Kidney glomerular epithelial cell (primary cell): ENCODE measurements around the gene CELA2B.
"Not testable (repeated sequence)": the region's sequence is repeated elsewhere in the genome, so short reads cannot be mapped to it uniquely, and the experiment has no call there.

ENCODE experiments used
- DNase-seq: peaks from one replicate; lab custom pipeline; 2025; lab: John Stamatoyannopoulos, UW

The CELA2B gene

DNA sequence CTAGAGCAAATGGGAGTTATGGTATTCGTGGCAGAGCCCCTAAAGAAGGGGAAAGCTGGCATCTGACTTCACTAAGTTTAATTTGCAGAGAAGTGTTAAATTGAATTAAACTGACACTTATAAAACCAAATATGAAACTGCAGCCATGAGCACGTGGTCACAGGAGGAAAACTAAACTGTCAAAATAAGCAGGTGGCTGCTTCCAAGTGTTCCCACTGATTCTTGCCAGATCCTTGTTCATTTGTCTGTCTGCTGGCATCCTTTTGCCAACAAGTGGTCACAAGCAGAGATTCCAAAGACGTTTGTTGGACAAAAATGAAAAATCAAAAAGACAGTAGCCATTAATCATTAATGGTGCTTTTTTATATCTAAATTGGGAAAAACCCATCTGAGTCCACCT is 6.5 kb upstream of the CELA2B start:
- DNase-seq = no peak

DNA sequence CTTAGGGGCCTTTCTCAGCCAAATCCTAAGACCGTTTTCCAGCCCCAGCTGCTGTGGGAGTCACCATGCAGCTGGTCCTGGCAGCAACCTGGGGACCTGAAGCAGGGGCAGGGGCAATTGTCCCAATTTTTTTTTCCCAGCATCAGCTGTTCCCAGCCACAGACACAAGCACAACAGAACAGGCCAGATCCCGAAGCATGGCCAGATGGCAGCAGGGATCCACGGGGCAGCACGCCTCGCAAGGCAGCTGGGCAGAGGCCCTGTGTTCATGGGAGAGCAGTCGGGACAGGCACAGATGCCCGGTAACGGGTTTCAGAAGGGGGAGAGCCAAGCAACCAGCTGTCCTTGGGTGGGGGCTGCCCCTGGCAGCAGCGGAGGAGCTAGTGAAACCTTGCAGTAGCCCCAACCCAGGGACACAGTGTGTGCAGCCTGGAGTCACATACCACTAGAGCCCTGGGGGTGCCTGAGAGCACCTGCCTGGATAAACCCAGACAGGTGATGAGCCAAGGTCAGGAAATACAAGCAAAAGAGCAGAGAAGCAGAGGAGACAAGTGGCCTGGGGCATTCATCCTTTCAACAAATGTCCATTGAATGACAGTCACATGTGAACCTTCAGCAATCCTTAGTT is 6.0 kb upstream of the CELA2B start:
- not testable (repeated sequence) for DNase-seq

DNA sequence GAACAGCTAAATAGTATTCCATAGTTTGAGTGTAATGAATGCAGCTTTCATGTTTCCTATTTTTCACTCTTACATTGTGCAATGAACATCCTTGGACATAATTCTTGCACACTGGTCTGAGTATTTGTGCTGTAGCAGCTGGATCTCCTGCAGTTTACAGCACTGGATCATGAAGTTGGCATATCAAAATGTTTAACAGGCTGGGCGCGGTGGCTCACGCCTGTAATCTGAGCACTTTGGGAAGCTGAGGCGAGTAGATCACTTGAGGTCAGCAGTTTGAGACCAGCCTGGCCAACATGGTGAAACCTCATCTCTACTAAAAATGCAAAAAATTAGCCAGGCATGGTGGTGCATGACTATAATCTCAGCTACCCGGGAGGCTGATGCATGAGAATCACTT is 4.8 kb upstream of the CELA2B start:
- DNase-seq = not testable (repeated sequence)

DNA sequence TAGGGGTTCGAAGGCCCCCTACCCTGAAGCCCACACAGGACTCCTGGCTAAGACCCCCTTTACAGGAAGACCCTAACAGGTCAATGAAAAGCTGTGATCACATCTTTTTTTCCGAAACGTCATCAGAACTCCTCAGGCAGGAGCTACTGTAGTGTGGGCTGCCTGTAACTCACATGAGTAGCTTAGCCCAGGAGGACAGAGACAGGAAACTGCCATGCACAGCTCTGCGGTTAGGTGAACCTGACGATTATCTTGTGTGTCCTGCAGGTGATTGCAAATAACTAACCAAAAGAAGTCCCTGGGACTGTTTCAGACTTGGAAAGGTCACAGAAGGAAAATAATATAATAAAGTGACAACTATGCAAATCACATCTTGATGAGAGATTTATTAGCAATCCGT is 4.2 kb upstream of the CELA2B start:
- not testable (repeated sequence) for DNase-seq

DNA sequence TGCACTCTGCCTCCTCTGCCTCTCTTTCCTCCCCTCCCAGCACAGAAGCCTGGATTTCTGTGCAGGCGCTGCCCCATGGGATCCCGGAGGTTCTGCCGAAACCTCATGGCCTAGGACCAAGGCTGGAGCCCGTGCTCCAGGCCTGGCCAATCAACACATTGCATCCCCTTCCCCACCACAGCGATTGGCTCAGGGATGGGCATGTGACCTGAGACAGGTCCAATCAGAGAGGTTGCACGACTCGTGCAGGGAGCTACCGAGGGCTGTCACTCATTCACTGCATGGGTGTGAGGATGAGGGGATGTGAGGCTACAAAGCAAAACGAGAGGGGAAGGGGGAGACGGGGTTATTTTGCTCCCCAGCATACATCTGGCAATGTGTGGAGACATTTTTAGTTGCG is 3.3 kb upstream of the CELA2B start:
- DNase-seq = no peak

DNA sequence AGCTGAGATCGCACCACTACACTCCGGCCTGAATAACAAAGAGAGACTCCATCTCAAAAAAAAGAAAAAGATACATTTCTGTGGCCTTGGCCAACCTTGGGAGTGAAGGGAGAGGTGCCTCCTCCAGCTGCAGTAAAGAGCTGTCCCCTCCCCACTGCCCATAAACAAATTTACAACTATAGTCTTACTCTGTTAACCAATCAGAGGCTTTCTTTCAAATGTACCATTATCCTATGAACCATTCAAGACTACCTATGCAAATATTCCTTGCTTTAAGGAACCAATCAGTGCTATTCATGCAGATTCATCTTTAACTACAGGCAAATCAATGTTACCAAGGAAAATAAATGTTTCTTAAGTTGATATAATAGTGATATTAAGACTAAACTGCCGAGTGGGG is 1.0 kb downstream of the CELA2B start:
- DNase-seq = no peak

DNA sequence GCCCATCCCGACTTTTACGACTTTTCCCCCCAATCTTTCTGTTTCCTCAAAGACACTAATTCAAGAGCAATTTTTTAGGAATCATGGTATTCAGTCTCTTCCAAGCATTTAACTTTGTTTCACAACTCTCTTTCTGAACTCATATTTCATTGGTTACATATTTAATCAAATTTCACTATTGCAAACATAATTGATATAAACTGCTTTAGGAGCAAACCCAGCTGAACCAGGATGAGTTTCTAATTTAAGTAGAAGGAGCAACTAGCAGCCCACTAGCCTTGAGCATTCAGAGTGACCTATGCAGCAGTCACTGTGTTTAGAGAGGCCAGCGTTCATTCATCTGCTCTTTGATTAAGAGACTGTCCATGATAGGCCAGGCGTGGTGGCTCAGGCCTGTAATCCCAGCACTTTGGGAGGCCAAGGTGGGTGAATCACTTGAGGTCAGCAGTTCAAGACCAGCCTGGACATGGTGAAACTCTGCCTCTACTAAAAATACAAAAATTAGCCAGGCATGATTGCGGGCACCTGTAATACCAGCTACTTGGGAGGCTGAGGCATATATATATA is 1.8 kb downstream of the CELA2B start:
- no peak for DNase-seq

DNA sequence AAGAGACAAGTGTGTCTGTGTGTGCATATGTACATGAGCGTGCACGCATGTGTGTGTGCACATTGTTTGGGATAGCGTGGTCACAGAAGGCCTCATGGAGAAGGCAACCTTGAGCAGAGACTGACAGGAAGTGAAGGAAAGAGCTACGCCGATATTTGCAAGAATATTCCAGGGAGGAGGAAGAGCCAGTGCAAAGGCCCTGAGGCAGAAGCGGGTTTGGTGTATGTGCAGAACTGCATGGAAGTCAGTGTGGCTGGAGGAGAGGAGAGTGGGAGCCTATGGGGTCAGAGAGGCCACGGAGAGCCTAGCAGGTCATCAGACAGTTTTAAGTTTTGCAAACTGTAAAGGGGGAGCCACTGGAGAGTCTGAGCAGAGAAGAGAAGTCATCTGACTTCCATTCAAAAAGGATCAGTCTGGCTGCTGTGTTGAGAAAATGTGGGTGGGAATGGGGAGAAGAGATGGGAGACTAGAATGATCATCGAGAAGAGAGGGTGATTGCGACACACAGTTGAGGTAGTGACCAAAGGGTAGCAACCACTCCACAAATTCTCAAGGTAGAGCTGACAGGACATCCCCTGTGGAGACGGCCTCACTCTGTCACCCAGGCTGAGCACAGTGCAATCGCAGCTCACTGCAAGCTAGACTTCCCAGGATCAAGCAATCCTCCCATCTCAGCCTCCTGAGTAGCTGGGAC is 3.9 kb downstream of the CELA2B start:
- no peak for DNase-seq

DNA sequence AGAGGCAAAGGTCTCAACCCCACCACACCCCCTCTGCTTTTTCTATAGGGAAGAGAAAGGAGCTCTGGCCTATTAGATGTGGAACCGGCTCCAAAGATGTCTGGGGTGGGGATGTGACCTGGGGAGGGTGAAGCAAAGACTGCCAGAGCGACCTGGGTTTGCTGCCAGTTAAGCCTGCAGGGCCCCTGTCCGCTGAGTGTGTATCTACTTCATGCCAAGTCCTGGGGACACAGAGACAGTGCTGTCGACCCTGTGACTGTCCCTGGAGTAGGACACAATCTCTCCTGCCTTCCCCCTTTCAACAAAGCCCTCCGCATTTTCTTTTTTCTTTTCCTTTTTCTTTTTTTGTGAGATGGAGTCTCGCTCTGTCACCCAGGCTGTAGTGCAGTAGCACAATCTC is 6.6 kb downstream of the CELA2B start:
- not testable (repeated sequence) for DNase-seq

DNA sequence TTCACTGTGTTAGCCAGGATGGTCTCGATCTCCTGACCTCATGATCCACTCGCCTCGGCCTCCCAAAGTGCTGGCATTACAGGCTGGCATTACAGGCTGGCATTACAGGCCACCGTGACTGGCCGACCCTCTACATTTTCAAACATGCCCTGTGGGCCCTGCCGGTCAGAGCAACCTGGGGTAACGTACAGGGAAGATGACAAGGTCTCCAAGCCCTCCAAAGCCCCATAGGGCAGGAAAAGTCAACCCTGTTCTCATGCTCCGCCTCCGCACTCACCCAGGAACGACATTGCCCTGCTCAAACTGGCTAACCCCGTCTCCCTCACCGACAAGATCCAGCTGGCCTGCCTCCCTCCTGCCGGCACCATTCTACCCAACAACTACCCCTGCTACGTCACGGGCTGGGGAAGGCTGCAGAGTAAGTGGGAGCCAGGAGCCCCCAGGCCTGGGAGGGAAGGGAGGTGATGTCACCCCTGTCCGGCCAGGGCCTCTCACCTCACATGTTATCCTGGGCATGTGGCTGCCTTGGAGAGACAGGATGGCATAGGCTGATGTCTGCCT is 7.2 kb downstream of the CELA2B start:
- DNase-seq = not testable (repeated sequence)

DNA sequence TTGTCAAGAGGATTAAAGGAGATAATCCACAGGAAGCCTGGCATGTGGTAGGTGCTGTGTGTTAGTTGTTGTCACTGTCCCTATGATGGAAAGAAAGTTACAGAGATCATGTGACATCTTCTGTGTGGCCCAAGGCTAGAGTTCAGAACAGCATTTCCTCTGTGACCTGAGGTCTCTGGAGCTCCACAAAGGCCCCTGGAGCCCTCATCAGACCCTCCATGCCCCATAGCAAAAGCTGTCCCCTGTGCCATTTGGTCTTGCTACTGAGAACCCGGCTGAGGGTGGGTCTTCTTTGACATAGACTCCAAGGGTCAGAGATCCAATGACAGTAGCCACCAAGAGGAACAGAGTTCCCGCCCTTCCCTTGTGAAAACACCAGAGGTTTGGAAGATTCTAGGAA is 8.1 kb downstream of the CELA2B start:
- DNase-seq = no peak

DNA sequence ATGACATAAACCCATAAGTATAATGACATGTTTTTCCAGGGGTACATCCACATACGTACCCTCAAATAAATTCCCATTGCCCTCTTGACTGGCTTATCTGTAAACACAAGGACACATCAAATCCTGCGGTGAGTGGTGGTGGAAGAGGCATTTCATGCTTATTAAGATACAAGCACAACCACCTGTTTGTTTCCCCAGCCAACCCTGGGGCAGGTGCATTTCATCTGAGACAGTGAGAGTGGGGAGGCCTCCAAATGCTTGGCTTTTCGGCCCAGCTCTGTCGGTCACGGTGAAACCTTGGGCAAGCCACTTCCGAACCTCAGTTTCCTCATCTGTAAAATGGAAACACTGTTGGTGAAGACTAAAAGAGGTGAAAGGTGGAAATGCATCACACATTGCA is 8.5 kb downstream of the CELA2B start:
- not testable (repeated sequence) for DNase-seq

DNA sequence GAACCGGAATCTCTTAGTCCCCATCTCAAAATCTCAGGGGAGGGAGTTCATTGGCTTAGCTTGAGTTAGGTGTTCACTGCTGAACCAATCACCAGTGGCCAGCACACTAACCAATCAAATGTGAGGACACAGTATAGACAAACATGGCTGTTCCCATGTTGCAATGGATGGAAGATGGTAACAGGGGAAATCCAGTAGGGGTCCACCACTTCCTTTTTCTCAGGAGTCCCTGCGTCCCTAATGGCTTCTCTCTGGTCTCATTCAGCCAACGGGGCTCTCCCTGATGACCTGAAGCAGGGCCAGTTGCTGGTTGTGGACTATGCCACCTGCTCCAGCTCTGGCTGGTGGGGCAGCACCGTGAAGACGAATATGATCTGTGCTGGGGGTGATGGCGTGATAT is 9.7 kb downstream of the CELA2B start:
- no peak for DNase-seq

DNA sequence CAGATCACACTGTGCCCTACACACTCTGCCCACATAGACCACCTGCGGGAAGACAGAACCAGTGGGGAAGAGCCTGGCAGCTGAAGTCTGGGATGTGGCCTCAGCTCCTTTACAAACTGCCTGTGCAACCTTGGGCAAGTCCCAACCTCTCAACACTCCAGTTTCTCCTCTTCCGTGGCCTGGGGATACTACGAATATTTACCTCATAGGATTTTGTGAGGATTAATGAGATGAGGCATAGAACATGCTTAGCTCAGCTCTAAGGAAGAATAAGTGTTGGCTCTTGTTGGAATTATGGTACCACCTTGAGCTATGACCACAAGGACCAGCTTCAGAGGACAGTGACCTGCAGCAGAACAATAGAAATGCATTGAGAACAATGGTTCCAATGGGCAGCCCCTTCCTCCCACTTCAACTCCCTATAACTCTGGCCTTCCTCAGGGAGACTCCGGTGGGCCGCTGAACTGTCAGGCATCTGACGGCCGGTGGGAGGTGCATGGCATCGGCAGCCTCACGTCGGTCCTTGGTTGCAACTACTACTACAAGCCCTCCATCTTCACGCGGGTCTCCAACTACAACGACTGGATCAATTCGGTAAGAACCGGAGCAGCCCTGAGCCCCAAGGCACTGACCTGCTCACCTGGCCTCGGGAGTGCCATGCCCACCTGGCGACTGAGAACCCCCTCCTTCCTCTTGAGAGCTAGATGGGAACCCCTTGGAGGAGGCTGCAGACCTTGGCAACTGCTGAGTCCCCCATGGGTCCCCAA is 11.1 kb downstream of the CELA2B start:
- not testable (repeated sequence) for DNase-seq

DNA sequence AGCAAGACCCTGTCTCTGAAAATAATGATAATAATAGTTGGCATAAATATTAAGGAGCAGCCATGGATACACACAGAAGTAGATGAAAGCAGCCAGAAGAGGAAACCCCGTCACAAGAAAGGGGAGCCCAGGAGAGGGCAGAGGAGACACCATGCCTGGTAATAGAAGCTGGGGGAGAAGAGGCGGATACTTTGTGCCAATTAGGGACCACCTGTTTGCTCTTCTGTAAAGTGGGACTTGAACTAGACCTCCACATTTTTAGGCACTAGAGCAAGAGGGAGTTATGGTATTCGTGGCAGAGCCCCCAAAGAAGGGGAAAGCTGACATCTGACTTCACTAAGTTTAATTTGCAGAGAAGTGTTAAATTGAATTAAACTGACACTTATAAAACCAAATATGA is 12.5 kb downstream of the CELA2B start:
- DNase-seq = no peak

DNA sequence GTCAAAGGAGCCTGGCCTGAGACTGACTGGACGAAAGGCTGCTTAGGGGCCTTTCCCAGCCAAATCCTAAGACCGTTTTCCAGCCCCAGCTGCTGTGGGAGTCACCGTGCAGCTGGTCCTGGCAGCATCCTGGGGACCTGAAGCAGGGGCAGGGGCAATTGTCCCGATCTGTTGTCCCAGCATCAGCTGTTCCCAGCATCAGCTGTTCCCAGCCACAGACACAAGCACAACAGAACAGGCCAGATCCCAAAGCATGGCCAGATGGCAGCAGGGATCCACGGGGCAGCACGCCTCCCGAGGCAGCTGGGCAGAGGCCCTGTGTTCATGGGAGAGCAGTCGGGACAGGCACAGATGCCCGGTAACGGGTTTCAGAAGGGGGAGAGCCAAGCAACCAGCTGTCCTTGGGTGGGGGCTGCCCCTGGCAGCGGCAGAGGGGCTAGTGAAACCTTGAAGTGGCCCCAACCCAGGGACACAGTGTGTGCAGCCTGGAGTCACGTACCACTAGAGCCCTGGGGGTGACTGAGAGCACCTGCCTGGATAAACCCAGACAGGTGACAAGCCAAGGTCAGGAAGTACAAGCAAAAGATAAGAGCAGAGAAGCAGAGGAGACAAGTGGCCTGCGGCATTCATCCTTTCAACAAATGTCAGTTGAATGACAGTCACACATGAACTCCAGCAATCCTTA is 13.3 kb downstream of the CELA2B start:
- no peak for DNase-seq

DNA sequence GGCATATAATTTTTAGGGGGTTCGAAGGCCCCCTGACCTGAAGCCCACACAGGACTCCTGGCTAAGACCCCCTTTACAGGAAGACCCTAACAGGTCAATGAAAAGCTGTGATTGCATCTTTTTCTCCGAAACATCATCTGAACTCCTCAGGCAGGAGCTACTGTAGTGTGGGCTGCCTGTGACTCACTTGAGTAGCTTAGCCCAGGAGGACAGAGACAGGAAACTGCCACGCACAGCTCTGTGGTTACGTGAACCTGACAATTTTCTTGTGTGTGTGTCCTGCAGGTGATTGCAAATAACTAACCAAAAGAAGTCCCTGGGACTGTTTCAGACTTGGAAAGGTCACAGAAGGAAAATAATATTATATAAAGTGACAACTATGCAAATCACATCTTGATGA is 15.1 kb downstream of the CELA2B start:
- DNase-seq = not testable (repeated sequence)

DNA sequence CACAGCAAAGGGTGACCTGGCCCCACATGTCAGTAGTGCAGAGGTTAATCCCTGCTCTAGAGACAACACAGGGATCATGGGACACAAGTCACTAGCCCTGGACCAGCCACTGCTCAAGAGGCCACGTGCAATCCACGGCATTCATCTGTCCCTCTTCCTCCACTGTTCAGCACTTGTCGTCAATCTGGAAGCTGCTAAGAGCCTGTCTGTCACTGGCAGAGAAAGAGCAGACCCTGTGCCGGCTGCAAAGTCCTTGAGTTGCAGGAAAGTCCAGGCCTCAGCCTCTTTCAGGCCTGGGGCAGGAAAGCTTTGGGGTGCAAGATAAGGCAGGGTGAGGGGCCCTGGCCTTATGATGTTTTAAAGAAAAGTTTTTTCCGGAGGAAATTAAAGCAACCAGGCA is 16.7 kb downstream of the CELA2B start:
- no peak for DNase-seq

DNA sequence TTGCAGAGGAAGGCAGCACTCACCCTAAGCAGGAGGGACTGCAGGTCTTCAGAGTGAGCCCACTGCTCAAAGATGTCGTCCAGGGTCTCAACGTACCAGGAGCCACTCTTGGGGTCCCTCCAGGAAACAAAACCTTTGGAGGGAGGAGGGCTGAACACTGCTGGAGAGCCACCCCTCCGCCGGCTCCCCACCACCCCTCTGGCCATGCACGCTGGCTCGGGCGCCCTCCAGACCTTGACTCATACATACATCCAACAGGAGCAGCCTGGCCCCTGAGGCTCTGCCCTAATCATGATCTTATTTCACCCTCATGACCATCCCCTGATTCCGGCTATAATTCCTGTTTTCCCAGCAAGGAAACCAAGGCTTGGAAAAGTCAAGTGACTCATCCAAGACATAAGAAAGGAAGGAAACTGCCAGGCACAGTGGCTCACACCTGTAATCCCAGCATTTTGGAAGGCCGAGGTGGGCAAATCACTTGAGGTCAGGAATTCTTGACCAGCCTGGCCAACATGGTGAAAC is 18.0 kb downstream of the CELA2B start:
- DNase-seq = no peak

DNA sequence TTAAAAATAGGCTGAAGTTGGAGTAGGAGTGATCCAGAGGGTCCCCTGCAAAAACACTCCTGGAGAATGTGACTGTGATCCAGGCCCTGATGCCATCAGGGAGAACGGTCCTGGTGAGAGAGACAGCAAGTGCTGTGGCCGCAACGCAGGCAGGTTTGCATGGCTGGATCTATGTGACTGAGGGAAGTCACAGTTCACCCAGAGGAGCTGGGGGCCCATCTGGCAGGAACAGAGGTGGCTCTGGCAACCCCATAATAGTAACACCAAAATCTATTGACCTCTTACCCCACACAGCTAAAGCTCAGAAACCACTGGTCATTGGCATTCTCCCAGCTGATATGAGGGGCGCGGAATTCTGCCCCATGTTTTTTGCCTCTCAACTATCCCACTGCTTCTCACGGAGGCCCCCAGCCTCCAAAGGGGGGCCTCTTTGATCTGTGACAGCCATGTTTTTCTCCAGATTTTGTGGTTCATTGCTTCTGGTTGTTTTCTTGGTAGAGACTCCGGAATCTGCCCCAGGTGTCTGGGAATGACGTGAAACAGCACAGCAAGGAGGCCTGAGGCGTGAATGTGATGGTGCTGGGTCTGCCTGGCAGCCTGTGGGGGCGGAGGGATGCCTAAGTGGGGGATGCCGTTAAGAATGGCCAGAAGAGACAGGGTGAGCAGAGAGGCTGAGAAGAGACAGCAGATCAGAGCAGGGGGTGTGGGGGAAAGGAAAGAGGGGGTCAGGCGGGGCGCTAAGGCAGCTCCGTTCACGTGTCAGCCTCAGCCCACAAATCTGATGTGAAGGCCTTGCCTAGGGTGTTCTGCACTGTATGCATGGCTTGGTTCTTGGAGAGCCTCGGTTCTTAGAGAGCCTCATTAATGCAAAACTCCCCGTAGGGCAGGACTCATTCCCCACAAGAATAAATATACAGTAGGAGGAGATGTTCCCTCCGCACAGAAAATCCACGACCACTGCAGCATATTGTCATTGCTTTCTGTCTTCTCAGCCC is 24.6 kb downstream of the CELA2B start:
- no peak for DNase-seq
